NCI-H460 (cell line): Measurements from ENCODE around the gene CD48. TPM values are rescaled to one million over a fixed set of nuclear protein-coding genes. Genes with fewer than 3 reads are reported as not detected.

Experiments used
- DNase-seq: peaks from one replicate; pipeline ENCODE4 v3.0.0-alpha.2; 2016; ENCODE audit warnings: low read depth; ENCODE audit errors: extremely low read depth
- total RNA-seq: library from RNA; depleted of rRNA; stranded (reverse); fragments of >200 nt; shearing (Covaris generic); gene quantifications from 2 replicates; pipeline ENCODE4 v1.2.3, GENCODE V29; 2014; rRNA removed

Gene CD48
- total RNA-seq, 1 experiment from 2014 or later, result not detected

GRCh38 chr1:160638540-160638857 lies 73.1 kb downstream of the CD48 start:
- DNase-seq, result no peak

GRCh38 chr1:160637821-160638539 lies 73.6 kb downstream of the CD48 start:
- DNase-seq, result no peak

- DNase-seq, result no peak
Observed at GRCh38 chr1:160637065-160637464, 74.6 kb downstream of the CD48 start.

GRCh38 chr1:160636547-160636946 lies 75.1 kb downstream of the CD48 start:
- no peak for DNase-seq

GRCh38 chr1:160636076-160636475 lies 75.5 kb downstream of the CD48 start:
- no peak for DNase-seq

GRCh38 chr1:160634543-160635491 lies 76.8 kb downstream of the CD48 start:
- DNase-seq, result no peak

GRCh38 chr1:160633330-160633903 lies 78.2 kb downstream of the CD48 start:
- DNase-seq, result no peak

- no peak for DNase-seq
Observed at GRCh38 chr1:160631983-160632625, 79.5 kb downstream of the CD48 start.

GRCh38 chr1:160630523-160631451 lies 80.8 kb downstream of the CD48 start:
- no peak for DNase-seq

- no peak for DNase-seq
Observed at GRCh38 chr1:160629286-160630210, 82.1 kb downstream of the CD48 start.

- no peak for DNase-seq
Observed at GRCh38 chr1:160628799-160629263, 82.8 kb downstream of the CD48 start.

Other genes starting within 250 kb of the CD48 start
- not detected in 2 replicates for gene SLAMF6, start 188.6 kb downstream of the CD48 start, total RNA-seq
- not detected in 2 replicates for gene CD84, start 132.3 kb downstream of the CD48 start, total RNA-seq
- not detected in 2 replicates for gene SLAMF1, start 64.8 kb downstream of the CD48 start, total RNA-seq
- gene SLAMF7, start 27.4 kb upstream of the CD48 start, total RNA-seq, result not detected in 2 replicates
- not detected in 2 replicates for gene LY9, start 84.4 kb upstream of the CD48 start, total RNA-seq
- not detected in 2 replicates for gene CD244, start 151.1 kb upstream of the CD48 start, total RNA-seq
- gene ITLN1, start 173.4 kb upstream of the CD48 start, total RNA-seq, result not detected in 2 replicates
- not detected in 2 replicates for gene ITLN2, start 243.0 kb upstream of the CD48 start, total RNA-seq